ENCODE data around the gene FAM240A. TPM values are rescaled to one million over a fixed set of nuclear protein-coding genes. Genes with fewer than 3 reads are reported as not detected.

The FAM240A gene
- total and polyA plus RNA-seq, 2 donors (not counting 1 experiment from before 2014, with no cell fraction given): not detected

- Histone ChIP-seq H4K20me1 (ENCODE audit: control insufficient read depth, extremely low read depth, insufficient read depth, low read length) (no peaks in the 10 kb centered on the region), H3K79me2 (ENCODE audit: control insufficient read depth, insufficient read depth, low read length) (no peaks in the 10 kb centered on the region), H3K27ac (ENCODE audit: insufficient read depth, low read length) (no peak overlapping the region), H3K36me3 (ENCODE audit: control insufficient read depth, insufficient read depth, low read length) (no peaks in the 10 kb centered on the region), H2AFZ (ENCODE audit: low read length) (no peak overlapping the region), H3K4me2 (ENCODE audit: extremely low read depth, insufficient read depth, low read length) (no peak overlapping the region), H3K27me3 (ENCODE audit: control insufficient read depth, insufficient read depth, low read length) (no peaks in the 10 kb centered on the region), H3K4me3 (replicated peaks in 1 of 4; ENCODE audit: control extremely low read depth in 1 of 4, insufficient read depth in 1 of 4, low read depth in 3 of 4, low read length in 4 of 4) (no peak overlapping the region), H3K9ac (ENCODE audit: insufficient read depth, low read length) (no peak overlapping the region), H3K4me1 (ENCODE audit: control insufficient read depth, extremely low read depth, insufficient read depth, low read length) (no peaks in the 10 kb centered on the region), H3K9me3 (ENCODE audit: control insufficient read depth, insufficient read depth, low read depth, low read length) (no peaks in the 10 kb centered on the region)
- DNase-seq (ENCODE audit: low read depth in 2 of 2): no peak
- TF ChIP-seq, protein P1, sequence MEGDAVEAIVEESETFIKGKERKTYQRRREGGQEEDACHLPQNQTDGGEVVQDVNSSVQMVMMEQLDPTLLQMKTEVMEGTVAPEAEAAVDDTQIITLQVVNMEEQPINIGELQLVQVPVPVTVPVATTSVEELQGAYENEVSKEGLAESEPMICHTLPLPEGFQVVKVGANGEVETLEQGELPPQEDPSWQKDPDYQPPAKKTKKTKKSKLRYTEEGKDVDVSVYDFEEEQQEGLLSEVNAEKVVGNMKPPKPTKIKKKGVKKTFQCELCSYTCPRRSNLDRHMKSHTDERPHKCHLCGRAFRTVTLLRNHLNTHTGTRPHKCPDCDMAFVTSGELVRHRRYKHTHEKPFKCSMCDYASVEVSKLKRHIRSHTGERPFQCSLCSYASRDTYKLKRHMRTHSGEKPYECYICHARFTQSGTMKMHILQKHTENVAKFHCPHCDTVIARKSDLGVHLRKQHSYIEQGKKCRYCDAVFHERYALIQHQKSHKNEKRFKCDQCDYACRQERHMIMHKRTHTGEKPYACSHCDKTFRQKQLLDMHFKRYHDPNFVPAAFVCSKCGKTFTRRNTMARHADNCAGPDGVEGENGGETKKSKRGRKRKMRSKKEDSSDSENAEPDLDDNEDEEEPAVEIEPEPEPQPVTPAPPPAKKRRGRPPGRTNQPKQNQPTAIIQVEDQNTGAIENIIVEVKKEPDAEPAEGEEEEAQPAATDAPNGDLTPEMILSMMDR (conservative IDR thresholded peaks at IDR 0.05 in 1 of 2, IDR thresholded peaks at IDR 0.05 in 1 of 2; ENCODE audit: low read depth in 1 of 2, low read length in 2 of 2): no peak
- TF ChIP-seq EZH2 (IDR thresholded peaks at IDR 0.05; ENCODE audit: low read length, missing control alignments): no peak
Observed at GRCh38 chr3:46656778-46657556, 44.6 kb downstream of the FAM240A start.

GRCh38 chr3:46659285-46659684, 47.0 kb downstream of the FAM240A start:
- no peaks in the 10 kb centered on the region for H3K4me1 ChIP-seq (ENCODE audit: control insufficient read depth, extremely low read depth, insufficient read depth, low read length)
- no peaks in the 10 kb centered on the region for H3K9me3 ChIP-seq (ENCODE audit: control insufficient read depth, insufficient read depth, low read depth, low read length)
- H2AFZ ChIP-seq (ENCODE audit: low read length): no peak overlapping the region
- H4K20me1 ChIP-seq (ENCODE audit: control insufficient read depth, extremely low read depth, insufficient read depth, low read length): no peaks in the 10 kb centered on the region
- TF ChIP-seq EZH2 (IDR thresholded peaks at IDR 0.05; ENCODE audit: low read length, missing control alignments): no peak
- TF ChIP-seq, protein P1 (conservative IDR thresholded peaks at IDR 0.05 in 1 of 2, IDR thresholded peaks at IDR 0.05 in 1 of 2; ENCODE audit: low read depth in 1 of 2, low read length in 2 of 2): no peak
- no peak overlapping the region for H3K4me2 ChIP-seq (ENCODE audit: extremely low read depth, insufficient read depth, low read length)
- H3K27me3 ChIP-seq (ENCODE audit: control insufficient read depth, insufficient read depth, low read length): no peaks in the 10 kb centered on the region
- no peaks in the 10 kb centered on the region for H3K36me3 ChIP-seq (ENCODE audit: control insufficient read depth, insufficient read depth, low read length)
- no peak for DNase-seq (ENCODE audit: low read depth in 2 of 2)
- no peak overlapping the region for H3K27ac ChIP-seq (ENCODE audit: insufficient read depth, low read length)
- no peak overlapping the region for H3K9ac ChIP-seq (ENCODE audit: insufficient read depth, low read length)
- no peaks in the 10 kb centered on the region for H3K79me2 ChIP-seq (ENCODE audit: control insufficient read depth, insufficient read depth, low read length)
- no peak overlapping the region for H3K4me3 ChIP-seq (replicated peaks in 1 of 4; ENCODE audit: control extremely low read depth in 1 of 4, insufficient read depth in 1 of 4, low read depth in 3 of 4, low read length in 4 of 4)

DNA sequence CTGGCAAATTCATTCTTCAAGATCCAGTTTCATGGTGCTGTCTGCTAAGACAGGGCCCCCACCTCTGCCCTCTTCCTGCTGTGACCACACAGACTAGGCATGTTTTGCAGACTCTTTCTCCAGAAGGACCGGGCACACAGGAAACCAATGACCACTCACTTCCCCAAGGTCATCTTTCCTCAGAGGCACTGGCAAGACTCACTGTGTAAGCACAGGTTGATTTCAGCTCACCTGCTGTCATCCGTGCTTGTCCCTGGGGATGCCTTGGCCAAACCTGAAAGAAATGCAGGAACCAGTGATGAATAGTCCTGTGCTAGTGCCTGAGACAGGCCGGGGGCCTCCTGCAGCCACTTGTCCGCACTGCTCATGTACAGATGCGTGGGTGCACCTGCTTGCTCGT, 47.7 kb downstream of the FAM240A start:
- Histone ChIP-seq H3K36me3 (ENCODE audit: control insufficient read depth, insufficient read depth, low read length) (no peaks in the 10 kb centered on the region), H3K9me3 (ENCODE audit: control insufficient read depth, insufficient read depth, low read depth, low read length) (no peaks in the 10 kb centered on the region), H3K4me3 (replicated peaks in 1 of 4; ENCODE audit: control extremely low read depth in 1 of 4, insufficient read depth in 1 of 4, low read depth in 3 of 4, low read length in 4 of 4) (no peak overlapping the region), H3K4me1 (ENCODE audit: control insufficient read depth, extremely low read depth, insufficient read depth, low read length) (no peaks in the 10 kb centered on the region), H4K20me1 (ENCODE audit: control insufficient read depth, extremely low read depth, insufficient read depth, low read length) (no peaks in the 10 kb centered on the region), H3K9ac (ENCODE audit: insufficient read depth, low read length) (no peak overlapping the region), H3K27me3 (ENCODE audit: control insufficient read depth, insufficient read depth, low read length) (no peaks in the 10 kb centered on the region), H3K79me2 (ENCODE audit: control insufficient read depth, insufficient read depth, low read length) (no peaks in the 10 kb centered on the region), H2AFZ (ENCODE audit: low read length) (no peak overlapping the region), H3K4me2 (ENCODE audit: extremely low read depth, insufficient read depth, low read length) (no peak overlapping the region), H3K27ac (ENCODE audit: insufficient read depth, low read length) (no peak overlapping the region)
- no peak for DNase-seq (ENCODE audit: low read depth in 2 of 2)
- TF ChIP-seq, protein P1 (conservative IDR thresholded peaks at IDR 0.05 in 1 of 2, IDR thresholded peaks at IDR 0.05 in 1 of 2; ENCODE audit: low read depth in 1 of 2, low read length in 2 of 2): no peak
- no peak for TF ChIP-seq EZH2 (IDR thresholded peaks at IDR 0.05; ENCODE audit: low read length, missing control alignments)

All from fibroblast of lung (primary cell).